GM12872 (cell line): ENCODE results near the gene CDK19.

Experiments
- TF ChIP-seq, protein P1 (sequence below): IDR thresholded peaks from 3 replicates; pipeline ENCODE4 v1.5.1; 2011; ENCODE audit warnings: low read depth, mild to moderate bottlenecking, low read length, moderate library complexity; ENCODE audit not compliant: insufficient read depth

The CDK19 gene

DNA sequence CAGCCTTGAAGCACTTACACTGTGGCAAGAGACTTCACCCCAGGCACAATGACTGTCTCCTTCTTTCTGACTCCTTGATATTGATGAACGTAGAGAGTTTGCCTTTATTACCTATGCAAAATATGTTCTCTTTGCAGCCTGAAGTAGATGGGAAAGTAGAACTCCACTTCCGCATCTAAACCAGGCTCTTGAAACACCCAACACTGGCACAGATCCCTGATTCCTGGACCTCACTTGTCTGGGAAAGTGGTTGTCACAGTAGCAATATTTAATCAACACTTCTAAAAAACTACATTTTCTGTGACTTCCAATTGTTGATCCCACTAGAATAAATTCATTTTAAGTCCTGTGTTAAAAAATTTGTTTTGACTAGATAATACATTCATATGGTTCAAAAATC, 143.1 kb downstream of the CDK19 start:
- TF ChIP-seq, protein P1, sequence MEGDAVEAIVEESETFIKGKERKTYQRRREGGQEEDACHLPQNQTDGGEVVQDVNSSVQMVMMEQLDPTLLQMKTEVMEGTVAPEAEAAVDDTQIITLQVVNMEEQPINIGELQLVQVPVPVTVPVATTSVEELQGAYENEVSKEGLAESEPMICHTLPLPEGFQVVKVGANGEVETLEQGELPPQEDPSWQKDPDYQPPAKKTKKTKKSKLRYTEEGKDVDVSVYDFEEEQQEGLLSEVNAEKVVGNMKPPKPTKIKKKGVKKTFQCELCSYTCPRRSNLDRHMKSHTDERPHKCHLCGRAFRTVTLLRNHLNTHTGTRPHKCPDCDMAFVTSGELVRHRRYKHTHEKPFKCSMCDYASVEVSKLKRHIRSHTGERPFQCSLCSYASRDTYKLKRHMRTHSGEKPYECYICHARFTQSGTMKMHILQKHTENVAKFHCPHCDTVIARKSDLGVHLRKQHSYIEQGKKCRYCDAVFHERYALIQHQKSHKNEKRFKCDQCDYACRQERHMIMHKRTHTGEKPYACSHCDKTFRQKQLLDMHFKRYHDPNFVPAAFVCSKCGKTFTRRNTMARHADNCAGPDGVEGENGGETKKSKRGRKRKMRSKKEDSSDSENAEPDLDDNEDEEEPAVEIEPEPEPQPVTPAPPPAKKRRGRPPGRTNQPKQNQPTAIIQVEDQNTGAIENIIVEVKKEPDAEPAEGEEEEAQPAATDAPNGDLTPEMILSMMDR: no peak

DNA sequence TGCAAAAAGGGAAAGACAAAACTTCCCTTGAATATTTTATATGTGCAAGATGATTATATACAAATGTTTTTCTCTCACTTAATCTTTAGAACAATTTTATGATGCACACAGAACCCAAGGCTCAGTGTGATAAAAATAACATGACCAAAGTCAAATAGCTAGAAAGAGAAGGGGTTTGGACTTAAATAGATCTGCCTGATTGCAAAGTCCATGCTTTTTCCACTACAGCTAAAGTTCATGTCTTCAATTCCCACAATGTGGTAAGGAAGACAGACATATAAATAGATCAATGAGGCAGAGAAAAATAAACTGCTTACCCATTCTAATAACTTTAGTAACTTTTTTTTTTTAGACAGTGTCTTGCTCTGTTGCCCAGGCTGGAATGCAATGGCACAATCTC, 143.8 kb downstream of the CDK19 start:
- TF ChIP-seq, protein P1: no peak

DNA sequence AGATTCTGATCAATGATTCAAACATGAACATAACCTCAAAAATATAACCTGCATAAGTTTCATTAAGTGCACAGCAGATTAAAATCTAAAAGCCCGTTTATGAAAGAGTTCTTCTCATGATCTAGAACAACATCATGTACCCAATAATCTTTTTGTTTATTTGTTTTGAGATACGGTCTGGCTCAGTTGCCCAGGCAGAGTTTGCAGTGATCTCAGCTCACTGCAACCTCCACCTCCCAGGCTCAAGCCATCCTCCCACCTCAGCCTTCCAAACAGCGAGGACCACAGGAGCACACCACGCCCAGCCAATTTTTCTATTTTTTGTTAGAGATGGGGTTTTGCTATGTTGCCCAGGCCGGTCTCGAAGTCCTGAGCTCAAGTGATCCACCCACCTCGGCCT, 149.7 kb downstream of the CDK19 start:
- TF ChIP-seq, protein P1: no peak

DNA sequence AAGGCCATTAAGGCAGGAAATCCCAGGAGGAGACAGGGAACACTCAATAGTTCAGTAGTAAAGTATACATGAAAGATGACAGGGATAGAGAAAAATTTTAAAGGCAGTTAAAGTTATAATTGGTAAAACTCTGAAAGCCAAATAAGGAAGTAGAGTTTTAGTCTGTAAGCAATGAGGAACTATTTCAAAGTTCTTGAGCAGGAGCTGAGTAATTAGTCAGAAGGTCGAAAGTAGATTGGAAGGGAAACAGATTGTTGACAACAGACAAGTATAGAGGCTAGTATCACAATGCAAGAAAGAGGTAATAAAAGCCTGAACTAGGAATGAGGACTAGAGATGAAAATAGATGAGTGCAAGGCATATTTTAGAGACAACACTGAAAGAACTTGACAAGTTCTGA, 150.3 kb downstream of the CDK19 start:
- TF ChIP-seq, protein P1: no peak

DNA sequence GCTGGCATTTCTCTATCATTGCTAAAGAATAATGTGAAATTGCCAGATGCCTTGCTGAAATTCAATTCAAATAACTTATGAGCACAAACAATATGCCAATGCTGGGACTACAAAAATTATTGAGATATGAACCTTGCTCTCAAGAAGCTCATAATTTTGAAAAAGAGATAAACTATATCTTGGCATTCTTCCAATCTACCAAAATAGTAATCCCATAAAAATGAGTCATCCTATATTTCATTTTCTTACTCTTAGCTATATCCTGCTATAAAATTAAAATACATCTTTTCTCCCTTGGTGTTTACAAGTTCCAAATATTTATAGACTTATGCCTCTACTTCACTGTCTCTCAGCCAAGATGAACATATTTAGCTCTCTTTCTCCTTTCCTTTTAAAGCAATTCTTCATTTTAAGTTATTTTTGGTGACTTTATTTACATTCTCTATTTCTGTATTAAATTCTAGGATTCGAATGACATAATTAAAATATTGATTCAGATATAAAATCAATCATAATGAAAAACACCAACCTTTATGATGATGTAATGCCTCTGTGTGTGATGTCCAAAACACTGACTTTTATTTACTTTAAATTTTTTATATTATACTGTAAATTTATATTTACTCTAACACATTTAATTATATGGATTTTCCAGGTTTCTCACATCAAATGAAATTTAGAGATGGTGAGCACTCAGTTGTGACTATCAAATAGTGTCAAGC, 152.6 kb downstream of the CDK19 start:
- TF ChIP-seq, protein P1: no peak

DNA sequence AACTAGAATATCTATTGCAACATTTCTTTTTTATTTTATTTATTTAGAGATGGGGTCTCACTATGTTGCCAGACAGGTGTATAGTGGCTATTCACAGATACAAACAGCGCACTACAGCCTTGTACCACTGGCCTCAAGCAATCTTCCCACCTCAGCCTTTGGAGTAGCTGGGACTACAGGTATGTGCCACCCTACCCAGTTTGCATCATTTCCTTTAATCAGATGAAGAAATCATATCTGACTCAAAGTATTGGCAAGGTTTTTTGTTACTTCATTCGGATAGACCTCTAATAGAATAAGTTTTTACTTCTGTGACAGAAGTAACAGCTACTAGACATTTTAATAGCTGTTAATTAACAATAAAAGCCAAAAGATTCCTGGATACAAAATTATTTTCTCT, 153.9 kb downstream of the CDK19 start:
- TF ChIP-seq, protein P1: no peak

DNA sequence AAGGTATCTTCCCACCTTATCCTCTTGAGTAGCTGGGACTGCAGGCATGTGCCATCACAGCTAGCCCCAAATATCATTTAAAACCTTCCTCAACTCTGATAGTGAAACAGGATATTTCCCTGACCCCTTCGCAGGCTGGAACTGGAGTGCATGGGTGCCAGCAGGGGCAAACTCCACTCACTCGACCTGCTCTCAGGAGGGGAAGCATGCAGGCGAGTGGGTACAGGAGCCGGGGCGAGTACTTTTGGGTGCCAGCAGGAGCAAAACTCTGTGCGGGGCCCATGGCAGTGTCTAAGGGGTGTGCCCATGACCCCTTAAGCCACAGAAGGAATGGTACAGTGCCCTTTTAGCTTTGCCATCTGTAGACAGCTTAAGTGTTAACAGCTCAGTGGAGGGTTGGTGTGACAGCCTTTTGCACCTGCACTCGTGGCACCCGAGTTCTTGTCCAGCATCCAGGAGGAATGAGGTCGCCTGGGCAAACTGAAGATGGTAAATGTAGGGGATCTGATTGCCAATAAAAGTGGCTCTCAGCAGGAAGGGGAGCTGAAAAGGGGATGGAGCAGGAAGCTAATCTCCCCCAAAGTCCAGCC, 155.1 kb downstream of the CDK19 start:
- TF ChIP-seq, protein P1: no peak
